Nephron progenitor cell (in vitro differentiated cells): ENCODE measurements around the gene SH3PXD2B.

ENCODE experiments used
- DNase-seq: peaks from one replicate; pipeline ENCODE4 v3.0.0; 2021
- H3K27ac Mint-ChIP-seq: 2 replicates; pipeline ENCODE4 v1.8.0; 2021; ENCODE audit warnings: mild to moderate bottlenecking, moderate library complexity, mixed read lengths
- H3K27me3 Mint-ChIP-seq: 2 replicates; pipeline ENCODE4 v1.8.0; 2021; ENCODE audit warnings: mild to moderate bottlenecking, low read depth, mixed read lengths; ENCODE audit not compliant: poor library complexity
- H3K36me3 Mint-ChIP-seq: 2 replicates; pipeline ENCODE4 v1.8.0; 2021; ENCODE audit warnings: low read depth, mixed read lengths
- H3K4me1 Mint-ChIP-seq: 2 replicates; pipeline ENCODE4 v1.8.0; 2021; ENCODE audit warnings: mixed read lengths
- H3K4me3 Mint-ChIP-seq: 2 replicates; pipeline ENCODE4 v1.8.0; 2021; ENCODE audit warnings: mild to moderate bottlenecking, moderate library complexity, mixed read lengths
- H3K9me3 Mint-ChIP-seq: 2 replicates; pipeline ENCODE4 v1.8.0; 2021; ENCODE audit warnings: mild to moderate bottlenecking, moderate library complexity, mixed read lengths
- CTCF ChIP-seq: fragments of 200-600 bp; sonication (generic); IDR thresholded peaks from 2 replicates; pipeline ENCODE4 v1.5.0; 2021; ENCODE audit warnings: antibody characterized with exemption

The SH3PXD2B gene

GRCh38 chr5:172315587-172316493 lies 138.5 kb downstream of the SH3PXD2B start:
- no peaks in the 10 kb centered on the region for H3K27me3 Mint-ChIP-seq
- no peaks in the 10 kb centered on the region for H3K36me3 Mint-ChIP-seq
- no peak overlapping the region for H3K27ac Mint-ChIP-seq
- no peak for DNase-seq
- peaks cover 26% of the 10 kb centered on the region for H3K4me1 Mint-ChIP-seq
- no peak overlapping the region for H3K4me3 Mint-ChIP-seq
- TF ChIP-seq CTCF: no peak
- H3K9me3 Mint-ChIP-seq: no peaks in the 10 kb centered on the region

GRCh38 chr5:172313915-172314314 lies 140.4 kb downstream of the SH3PXD2B start:
- DNase-seq: no peak
- no peak overlapping the region for H3K27ac Mint-ChIP-seq
- no peak for TF ChIP-seq CTCF
- H3K27me3 Mint-ChIP-seq: peaks cover 4% of the 10 kb centered on the region
- H3K9me3 Mint-ChIP-seq: no peaks in the 10 kb centered on the region
- H3K36me3 Mint-ChIP-seq: no peaks in the 10 kb centered on the region
- no peak overlapping the region for H3K4me3 Mint-ChIP-seq
- H3K4me1 Mint-ChIP-seq: peaks cover 26% of the 10 kb centered on the region

GRCh38 chr5:172312286-172312685 lies 142.0 kb downstream of the SH3PXD2B start:
- DNase-seq: no peak
- Mint-ChIP-seq H3K9me3 (peaks cover 4% of the 10 kb centered on the region), H3K36me3 (no peaks in the 10 kb centered on the region), H3K4me3 (no peak overlapping the region), H3K27ac (no peak overlapping the region), H3K27me3 (peaks cover 6% of the 10 kb centered on the region), H3K4me1 (peaks cover 26% of the 10 kb centered on the region)
- no peak for TF ChIP-seq CTCF

GRCh38 chr5:172311605-172312004 lies 142.7 kb downstream of the SH3PXD2B start:
- Mint-ChIP-seq H3K27me3 (peaks cover 6% of the 10 kb centered on the region), H3K4me1 (peaks cover 26% of the 10 kb centered on the region), H3K4me3 (no peak overlapping the region), H3K9me3 (peaks cover 4% of the 10 kb centered on the region), H3K36me3 (no peaks in the 10 kb centered on the region), H3K27ac (no peak overlapping the region)
- no peak for TF ChIP-seq CTCF
- DNase-seq: no peak

- H3K27me3 Mint-ChIP-seq: peaks cover 6% of the 10 kb centered on the region
- TF ChIP-seq CTCF: no peak
- no peak overlapping the region for H3K4me3 Mint-ChIP-seq
- H3K4me1 Mint-ChIP-seq: peaks cover 24% of the 10 kb centered on the region
- DNase-seq: no peak
- no peak overlapping the region for H3K27ac Mint-ChIP-seq
- no peaks in the 10 kb centered on the region for H3K36me3 Mint-ChIP-seq
- H3K9me3 Mint-ChIP-seq: peaks cover 10% of the 10 kb centered on the region
Observed at GRCh38 chr5:172311026-172311425, 143.3 kb downstream of the SH3PXD2B start.

- peaks cover 22% of the 10 kb centered on the region for H3K9me3 Mint-ChIP-seq
Observed at GRCh38 chr5:172305380-172305779, 148.9 kb downstream of the SH3PXD2B start.

More at GRCh38 chr5:172305380-172305779, 148.9 kb downstream of the SH3PXD2B start:
- Mint-ChIP-seq H3K4me3 (no peak overlapping the region), H3K36me3 (no peaks in the 10 kb centered on the region), H3K27ac (no peak overlapping the region), H3K4me1 (peaks cover 5% of the 10 kb centered on the region), H3K27me3 (peaks cover 6% of the 10 kb centered on the region)
- no peak for DNase-seq
- TF ChIP-seq CTCF: no peak
